Right renal pelvis (tissue), 4 donors: Measurements from ENCODE around the gene DIP2A. TPM values are rescaled to one million over a fixed set of nuclear protein-coding genes. Genes with fewer than 3 reads are reported as not detected.
"Not testable (repeated sequence)": the region's sequence is repeated elsewhere in the genome, so short reads cannot be mapped to it uniquely, and the experiment has no call there.

Source experiments
- DNase-seq, 4 donors: peaks; one replicate each; pipeline ENCODE4 v3.0.0-alpha.2; 2013; ENCODE audit warnings: low read depth in 4 of 4, low spot score in 3 of 4, missing footprints in 1 of 4
- polyA plus RNA-seq, 4 donors: library from polyadenylated mRNA; unstranded; fragments of 120-200 nt; gene quantifications; one replicate each; pipeline ENCODE4 v1.2.1, GENCODE V29; 2013; ENCODE audit not compliant: insufficient read length in 4 of 4

The DIP2A gene
- polyA plus RNA-seq, 4 donors = 27.1 to 37.5 (median 28.8) TPM

DNA sequence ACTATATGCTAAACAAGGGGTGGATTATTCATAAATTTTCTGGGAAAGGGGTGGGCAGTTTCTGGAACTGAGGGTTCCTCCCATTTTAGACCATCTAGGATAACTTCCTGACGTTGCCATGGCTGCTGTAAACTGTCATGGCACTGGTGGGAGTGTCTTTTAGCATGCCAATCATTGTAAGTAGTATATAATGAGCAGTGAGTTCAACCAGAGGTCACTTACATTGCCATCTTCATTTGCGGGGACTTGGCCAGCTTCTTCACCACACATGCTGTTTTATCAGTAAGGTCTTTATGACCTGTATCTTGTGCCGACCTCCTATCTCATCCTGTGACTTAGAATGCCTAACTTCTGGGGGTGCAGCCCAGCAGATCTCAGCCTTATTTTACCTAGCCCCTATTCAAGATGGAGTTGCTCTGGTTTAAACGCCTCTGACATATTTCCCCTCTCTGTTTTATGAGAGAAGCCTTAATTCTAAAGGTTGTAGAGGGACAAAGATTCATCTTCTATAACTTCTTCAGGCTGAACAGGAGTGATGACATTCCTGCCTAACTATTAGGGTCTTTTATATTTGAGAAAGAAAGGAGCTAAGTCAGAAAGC is 60.4 kb downstream of the DIP2A start:
- DNase-seq = no peak

DNA sequence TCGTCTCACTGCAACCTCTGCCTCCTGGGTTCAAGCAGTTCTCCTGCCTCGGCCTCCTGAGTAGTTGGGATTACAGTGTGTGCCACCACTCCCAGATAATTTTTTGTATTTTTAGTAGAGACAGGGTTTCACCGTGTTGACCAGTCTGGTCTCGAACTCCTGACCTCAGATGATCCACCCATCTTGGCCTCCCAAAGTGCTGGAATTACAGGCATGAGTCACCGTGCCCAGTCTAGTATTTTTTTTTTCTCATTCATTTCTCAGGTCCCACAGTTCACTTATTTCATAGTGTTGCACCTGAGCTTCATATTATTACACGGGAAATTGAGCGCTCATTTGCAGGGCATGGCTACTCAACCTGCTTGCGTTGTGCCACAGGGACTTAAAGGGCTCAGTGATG is 68.7 kb downstream of the DIP2A start:
- not testable (repeated sequence) for DNase-seq

DNA sequence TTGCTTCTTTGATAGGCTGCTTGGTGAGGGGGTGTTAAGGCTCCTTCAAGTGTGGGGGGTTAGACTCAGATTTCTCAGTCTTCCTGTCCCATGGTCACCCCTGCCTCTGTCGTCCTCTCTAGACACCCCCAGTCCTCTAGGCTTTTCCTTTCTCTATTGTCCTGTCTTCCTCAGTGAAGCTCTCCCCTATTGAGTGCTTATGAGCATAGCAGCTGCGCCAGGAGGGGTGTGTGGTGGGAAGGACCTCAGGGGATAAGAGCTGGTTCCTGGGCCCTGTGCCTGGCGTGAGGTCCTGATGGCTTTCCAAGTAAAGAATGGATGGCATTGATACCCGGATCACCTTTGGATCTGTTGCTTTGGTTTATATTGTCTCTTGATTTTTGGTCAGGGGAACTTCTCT is 69.1 kb downstream of the DIP2A start:
- DNase-seq = no peak

DNA sequence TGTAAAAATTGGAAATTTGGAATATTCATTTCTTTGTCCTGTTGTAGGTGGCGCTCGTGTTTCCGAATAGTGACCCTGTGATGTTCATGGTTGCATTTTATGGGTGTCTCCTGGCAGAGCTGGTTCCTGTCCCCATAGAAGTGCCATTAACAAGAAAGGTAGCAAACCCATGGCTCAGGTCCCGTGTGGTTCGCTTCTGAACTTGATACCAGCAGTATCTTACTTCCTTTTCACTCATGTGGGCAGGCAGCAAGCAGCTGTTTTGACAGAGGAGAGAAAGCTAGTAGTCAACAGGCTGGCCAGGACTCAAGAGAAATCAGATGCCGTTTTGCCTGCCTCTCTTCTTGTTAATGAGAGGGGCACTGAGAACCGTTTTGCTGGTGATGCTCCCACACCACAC is 73.4 kb downstream of the DIP2A start:
- no peak for DNase-seq

DNA sequence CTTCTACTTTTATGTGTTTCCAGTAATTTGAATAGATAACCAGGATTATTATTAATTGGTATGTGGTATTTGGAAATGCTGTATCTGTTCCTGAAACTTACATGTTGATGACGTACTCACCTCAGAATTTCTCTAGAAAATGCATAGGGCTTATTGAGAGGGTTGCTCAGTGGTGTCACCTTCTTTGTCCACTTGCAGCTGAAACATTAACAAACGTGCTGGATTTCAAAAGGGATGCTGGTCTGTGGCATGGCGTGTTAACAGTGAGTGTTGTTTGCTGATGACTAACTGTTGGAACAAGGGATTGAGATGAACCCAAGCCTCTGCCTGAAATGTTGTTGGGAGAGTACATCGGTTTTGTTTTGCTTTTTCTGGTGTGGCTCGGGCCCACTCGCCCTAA is 78.3 kb downstream of the DIP2A start:
- DNase-seq = no peak

DNA sequence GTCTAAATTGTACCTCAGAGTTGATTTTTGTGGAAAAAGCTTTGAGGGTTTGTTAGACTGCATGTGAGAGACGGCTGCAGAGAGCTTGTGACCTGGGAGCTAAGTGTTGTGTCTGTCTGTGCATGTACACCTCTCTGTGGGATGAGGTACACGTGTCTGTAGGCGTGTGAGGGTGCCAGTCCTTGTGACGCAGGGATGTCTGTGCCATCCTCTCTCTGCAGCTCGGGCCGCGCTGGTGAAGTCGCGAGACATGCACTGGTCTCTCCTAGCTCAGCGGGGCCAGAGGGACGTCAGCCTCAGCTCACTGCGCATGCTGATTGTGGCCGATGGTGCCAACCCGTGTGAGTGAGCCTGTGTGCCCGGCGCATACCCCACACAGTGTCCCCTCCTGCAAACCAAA is 79.6 kb downstream of the DIP2A start:
- no peak for DNase-seq

DNA sequence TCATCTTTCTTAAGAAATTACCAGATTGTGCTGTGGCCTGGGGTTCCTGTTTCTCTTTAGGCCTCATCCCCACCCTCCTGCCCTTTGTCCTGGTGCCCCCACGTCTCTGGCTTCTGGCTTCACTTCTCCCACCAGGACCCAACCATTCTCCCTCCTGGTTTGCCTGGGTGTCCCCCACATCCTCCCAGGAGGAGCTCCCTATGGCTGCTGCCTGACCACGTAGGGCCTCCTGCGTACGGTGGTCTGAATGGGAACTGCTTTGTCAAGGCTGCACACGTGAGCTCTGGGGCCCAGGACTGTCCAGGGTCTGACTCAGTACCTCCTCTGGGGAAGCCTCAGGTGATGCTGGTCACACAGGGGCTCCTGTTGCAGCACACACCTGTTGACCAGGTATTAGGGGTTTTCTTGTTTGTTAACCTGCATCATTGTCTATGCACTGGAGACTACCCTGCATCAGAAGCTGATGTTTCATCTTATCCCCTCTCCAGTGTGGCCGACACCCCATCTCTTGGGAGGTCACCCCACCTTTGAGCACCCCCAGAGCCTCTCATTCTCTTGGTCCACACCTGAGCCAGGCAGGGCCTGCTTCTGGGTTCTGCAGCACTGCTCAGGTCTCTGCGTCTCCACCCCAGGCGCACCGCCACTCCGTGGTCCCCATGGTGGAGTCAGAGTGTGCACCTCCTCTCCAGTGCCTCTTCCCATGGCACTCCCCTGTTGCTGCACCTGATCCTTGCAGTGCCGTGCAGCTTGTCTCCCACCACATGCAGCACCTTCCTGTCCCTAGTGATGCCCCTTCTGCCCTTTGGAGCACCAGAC is 80.4 kb downstream of the DIP2A start:
- no peak for DNase-seq

DNA sequence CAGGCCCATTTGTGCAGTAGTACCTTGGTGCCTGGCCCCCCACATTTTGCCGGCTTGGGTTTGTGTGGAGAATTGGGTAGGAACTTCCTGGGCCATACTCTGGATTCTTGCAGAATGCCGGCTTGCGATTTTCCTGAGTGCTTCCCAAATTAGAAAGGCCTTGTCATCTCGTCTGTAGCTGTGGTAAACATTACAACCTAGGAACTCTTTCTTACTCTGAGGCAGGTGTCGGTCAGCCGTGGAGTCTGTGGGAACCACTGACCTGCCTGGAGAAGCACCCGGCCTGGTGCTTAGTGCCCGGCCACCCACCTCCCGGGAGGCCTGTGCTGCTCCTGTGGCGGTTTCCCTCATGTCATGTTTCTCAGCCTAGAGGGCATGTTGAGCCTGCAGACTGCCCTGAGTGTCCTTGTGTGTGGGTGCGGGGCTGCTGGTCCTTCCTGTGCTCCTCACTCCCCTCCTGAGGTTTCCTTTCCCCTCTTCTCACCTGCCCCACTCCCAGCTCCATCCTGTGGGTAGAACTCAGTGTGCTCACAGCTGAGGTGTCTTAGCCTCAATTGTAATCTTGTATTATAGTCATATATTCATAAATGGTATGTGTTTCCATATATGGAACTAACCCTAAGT is 81.5 kb downstream of the DIP2A start:
- no peak for DNase-seq

DNA sequence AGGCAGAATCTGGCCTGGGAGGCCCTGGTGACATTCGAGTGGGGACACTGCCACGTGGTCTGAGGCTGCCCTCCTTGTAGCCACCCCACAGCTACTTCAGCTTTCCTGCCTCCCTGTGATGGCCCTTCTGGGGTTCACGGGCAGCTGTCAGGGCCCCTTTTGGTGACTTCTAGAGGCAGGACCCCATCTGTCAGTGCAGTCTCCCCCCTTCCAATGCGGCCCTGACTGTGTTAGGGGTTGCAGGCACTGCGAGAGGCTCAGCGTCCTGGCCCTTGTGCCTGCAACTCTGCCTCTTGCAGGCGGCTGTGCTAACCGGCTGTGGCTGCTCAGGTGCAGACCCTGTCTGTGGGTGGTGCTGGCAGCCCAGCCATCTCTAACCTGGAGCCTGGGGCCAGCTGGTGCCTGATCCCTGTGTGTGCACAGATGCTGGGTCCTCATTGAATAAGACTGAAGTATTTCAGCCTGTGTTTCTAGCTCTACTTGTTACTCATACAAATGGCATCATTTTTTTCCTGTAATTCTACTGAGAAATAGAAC is 84.0 kb downstream of the DIP2A start:
- DNase-seq = no peak

DNA sequence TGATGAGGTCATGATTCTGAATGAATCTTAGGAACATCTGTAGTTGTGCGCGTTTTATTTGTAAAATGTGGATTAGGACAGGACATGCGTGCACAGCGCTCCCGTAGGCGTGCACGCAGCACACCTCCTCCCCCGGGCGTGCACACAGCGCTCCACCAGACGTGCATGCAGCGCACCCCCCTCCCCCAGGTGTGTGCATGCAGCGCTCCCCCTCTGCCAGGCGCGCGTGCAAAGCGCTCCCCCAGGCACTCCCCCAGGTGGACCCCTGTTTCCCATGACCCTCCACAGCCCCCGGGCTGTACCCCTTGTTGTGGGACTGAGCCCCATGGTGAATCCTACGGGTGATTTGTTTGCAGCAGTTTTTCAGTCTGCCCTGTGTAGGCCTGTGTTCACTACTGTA is 84.6 kb downstream of the DIP2A start:
- no peak for DNase-seq

DNA sequence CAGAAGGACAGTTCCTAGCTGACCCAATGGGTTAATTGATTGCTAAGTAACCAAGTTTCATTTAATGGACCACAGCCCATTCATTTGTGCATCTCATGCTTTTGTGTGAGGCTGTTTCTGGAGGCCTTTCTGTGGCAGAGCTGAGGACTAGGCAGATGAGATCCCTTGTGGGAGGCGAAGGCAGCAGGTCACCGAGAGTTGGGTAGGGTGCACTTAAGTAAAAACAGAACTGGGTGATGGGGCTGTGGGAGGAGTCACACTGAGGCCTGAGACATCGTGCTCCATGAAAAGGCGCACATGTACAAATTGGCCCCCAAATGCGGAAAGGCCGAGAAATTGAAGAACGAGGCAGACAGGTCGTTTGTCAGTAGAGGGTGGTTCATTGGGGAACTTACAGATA is 85.3 kb downstream of the DIP2A start:
- DNase-seq = no peak

DNA sequence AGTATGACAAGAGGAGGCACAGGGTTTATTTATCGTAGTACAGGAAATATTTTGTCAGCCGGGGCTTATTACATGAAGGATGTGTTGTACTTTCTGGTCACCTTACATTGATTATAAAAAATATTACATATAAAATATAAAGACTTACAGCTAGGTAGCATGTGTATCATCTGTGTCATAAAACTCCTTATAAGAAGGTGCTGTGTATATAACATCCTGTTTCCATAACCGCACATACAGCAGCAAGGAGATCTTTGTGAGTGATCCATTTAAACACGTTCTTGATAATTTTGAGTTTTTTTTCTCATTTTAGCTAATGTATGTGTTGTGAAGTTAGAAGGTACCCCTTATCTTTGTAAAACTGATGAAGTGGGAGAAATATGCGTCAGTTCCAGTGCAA is 86.1 kb downstream of the DIP2A start:
- DNase-seq = no peak

DNA sequence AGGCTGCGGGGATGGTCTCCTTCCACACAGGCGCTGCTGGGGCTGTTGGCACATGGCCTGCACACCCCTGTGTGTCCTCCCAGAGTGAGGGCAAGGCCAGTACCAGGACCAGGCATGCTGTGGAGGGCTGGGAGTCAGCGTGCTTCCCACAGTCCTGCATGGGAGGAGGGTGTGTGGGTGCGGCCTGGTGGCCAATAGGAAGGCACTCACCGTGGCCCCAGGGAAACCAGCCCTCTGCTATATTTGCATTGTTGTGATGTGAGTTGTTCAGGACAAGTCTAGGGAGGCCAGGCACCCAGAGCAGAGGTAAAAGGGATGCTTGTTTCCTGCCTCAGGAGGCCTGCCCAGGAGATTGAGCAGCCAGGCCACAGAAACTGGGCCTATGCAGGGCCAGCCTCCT is 86.7 kb downstream of the DIP2A start:
- no peak for DNase-seq

DNA sequence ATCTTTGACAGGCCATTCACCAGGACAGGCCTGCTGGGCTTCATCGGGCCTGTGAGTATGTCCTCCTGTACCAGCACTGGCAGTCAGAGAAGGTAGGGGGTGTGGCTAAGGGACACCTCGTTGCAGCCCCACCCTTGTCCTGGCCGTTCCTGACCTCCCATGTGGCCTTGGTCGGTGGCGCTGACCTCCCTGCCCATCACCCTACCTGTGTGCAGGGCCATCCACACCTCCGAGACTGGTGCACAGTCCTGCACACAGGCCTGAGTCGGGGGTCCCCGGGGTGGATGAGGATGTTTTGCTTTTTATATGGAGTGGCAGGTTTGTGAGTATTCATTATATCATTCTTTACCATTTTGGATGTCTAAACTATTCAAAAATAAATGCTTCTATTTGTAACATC is 87.2 kb downstream of the DIP2A start:
- DNase-seq = no peak

DNA sequence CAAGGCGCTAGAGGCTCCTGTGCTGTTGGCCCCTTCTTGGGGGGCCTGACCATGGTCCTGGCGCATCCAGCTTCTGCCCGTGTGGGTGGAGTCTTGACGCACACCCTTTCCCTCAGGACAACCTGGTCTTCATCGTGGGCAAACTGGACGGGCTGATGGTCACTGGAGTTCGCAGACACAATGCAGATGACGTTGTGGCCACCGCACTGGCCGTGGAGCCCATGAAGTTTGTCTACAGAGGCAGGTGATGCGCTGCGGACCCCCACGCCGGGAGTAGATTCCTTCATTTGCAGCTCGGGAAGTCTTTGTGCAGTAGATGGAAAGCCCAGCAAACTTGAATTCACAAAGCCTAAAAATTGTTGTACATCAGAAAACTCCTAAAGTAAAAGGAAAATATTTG is 88.1 kb downstream of the DIP2A start:
- DNase-seq = no peak

DNA sequence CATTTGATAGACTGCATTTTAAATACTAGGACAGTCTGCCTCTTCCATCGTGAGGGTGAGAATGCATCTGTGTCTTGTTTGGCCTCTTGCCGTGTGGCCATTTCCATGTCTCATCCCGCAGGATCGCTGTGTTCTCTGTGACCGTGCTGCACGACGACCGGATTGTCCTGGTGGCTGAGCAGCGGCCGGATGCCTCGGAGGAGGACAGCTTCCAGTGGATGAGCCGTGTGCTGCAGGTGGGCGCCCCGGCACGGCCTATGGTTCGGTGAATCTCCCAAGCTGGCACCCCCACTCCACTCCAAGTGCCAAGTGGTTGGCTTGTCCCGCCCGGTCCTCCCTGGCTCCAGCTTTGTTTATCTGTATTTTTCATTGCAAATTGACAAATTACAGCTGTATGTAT is 91.0 kb downstream of the DIP2A start:
- DNase-seq = no peak

DNA sequence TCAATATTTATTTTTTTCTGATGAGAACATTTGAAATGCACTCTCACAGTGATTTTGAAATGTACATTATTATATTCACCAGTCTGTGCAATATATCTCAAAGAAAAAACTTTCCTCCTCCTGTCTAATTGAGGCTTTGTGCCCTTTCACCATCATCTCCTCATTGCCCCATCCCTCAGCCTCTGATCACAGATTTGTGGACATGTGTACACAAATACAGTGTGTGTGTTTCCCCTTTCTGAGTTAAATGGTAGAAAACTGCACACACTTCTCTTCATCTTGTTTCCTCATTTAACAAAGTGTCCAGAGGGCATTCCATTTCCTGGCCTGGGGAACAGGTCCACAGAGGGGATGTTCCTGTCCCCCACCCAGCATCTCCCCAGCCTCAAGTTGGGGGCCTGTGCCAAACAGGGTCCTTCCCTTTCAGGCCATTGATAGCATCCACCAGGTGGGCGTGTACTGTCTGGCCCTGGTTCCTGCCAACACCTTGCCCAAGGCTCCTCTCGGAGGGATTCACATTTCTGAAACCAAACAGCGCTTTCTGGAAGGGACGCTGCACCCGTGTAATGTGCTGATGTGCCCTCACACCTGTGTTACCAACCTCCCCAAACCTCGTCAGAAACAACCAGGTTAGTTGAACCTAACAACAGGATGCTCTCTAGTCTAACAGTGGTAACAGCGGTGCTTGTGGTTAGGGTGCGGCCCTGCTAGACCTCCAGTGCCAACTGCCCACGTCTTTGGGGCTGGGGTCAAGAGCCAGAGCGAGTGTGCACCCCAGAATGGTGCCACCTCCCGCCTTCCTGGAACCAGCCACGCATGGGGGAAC is 91.6 kb downstream of the DIP2A start:
- no peak for DNase-seq

DNA sequence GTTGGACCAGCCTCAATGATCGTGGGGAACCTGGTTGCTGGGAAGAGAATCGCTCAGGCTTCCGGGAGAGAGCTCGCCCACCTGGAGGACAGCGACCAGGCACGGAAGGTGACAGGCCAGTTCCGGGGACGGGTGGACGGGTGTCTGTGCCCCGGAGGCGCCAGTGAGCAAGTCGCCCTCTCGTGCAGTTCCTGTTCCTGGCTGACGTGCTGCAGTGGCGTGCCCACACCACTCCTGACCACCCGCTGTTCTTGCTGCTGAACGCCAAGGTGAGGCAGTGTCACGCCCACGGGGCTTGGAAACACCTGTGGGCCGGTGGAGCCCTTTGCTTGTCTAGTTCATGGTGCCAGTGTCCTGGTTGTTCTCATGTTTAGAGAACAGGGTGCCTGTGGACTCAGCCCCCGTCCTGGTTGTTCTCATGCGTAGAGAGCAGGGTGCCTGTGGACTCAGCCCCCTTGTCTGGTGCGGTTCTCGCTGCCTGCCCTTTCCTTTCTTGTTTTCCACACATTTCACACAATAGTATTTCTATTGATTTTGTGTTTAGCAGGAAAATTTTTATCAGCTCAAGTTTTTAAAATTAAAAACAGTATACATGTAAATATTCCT is 93.0 kb downstream of the DIP2A start:
- no peak for DNase-seq

DNA sequence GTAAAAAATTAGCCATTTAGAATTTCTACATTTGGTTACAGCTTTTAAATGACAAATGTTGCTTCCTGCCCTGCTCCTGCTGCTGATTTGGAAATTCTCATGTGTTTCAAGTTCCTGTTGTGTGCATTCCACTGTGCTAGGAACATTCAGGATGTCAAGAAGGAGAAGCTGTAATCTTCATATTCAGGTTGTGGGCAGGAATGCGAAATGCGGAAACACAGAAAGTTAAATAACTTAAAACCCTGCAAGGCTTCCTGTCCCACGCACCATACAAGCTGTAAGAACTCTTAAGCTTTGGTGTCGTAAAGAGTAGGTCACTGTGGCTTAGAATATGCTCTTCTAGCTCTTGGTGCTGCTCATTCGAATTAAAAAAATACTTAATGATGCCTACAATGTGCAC is 93.6 kb downstream of the DIP2A start:
- no peak for DNase-seq

DNA sequence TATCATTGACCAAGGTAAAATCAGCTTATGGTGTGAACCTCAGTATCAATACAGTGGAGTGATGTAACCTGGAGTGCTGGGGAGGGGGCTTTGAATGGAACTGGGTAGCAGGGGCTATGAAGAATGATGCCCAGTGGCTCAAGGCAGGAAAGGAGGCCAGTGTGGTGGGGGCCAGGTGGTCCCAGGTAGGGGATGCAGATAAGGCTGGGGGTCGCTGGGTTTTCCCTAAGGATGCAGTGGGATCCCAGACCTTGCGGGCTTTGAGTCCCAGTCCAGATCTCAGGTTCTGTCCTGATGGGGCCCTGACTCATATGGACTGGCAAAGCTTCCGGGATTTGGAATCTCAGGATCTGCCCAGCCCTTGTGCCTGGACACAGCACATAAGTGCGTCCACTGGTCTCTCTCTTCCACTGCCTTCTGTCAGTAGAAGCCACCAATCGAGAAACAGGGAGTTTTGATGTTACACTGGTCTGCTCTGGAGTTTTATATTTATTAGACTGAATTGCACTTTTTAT is 94.2 kb downstream of the DIP2A start:
- no peak for DNase-seq
